Lung microvascular endothelial cell (primary cell): ENCODE measurements around the gene DCDC2B. TPM values are rescaled to one million over a fixed set of nuclear protein-coding genes. Genes with fewer than 3 reads are reported as not detected.
"Not testable (repeated sequence)": the region's sequence is repeated elsewhere in the genome, so short reads cannot be mapped to it uniquely, and the experiment has no call there.

ENCODE experiments used
- DNase-seq, 2 donors: peaks; one replicate each; pipeline versions ENCODE4 v3.0.0 to v3.0.0-alpha.2; 2010; ENCODE audit warnings: low read depth in 2 of 2
- total RNA-seq: library from RNA; depleted of rRNA; stranded (reverse); fragments of >200 nt; gene quantifications from 2 replicates; pipeline ENCODE4 v1.2.1, GENCODE V29; 2014

The DCDC2B gene
- total RNA-seq, 1 donor from 2014 or later, result not detected

- DNase-seq, result no peak
These were observed 46.5 kb downstream of the DCDC2B start for GRCh38 chr1:32255072-32256071.

- DNase-seq, result no peak
These were observed 47.8 kb downstream of the DCDC2B start for GRCh38 chr1:32256473-32257226.

- no peak for DNase-seq
These were observed 48.3 kb downstream of the DCDC2B start for GRCh38 chr1:32257227-32257508.

GRCh38 chr1:32263236-32263593 is 54.3 kb downstream of the DCDC2B start:
- DNase-seq, result not testable (repeated sequence)

GRCh38 chr1:32263744-32264143 is 54.9 kb downstream of the DCDC2B start:
- DNase-seq, result no peak

Other genes starting within 250 kb of the DCDC2B start
- gene KHDRBS1, start 195.2 kb upstream of the DCDC2B start, total RNA-seq, result 41.5 and 51.6 TPM in 2 replicates
- 8.5 and 10.5 TPM in 2 replicates for gene TMEM39B, start 136.2 kb upstream of the DCDC2B start, total RNA-seq
- gene KPNA6, start 101.0 kb upstream of the DCDC2B start, total RNA-seq, result 22.4 and 27.8 TPM in 2 replicates
- 46.6 and 64.9 TPM in 2 replicates for gene TXLNA, start 29.4 kb upstream of the DCDC2B start, total RNA-seq
- gene CCDC28B, start 8.5 kb upstream of the DCDC2B start, total RNA-seq, result 12.3 and 15.5 TPM in 2 replicates
- gene IQCC, start 3.4 kb upstream of the DCDC2B start, total RNA-seq, result 0.65 and 0.79 TPM in 2 replicates
- 8.7 and 11.1 TPM in 2 replicates for gene TMEM234, start 13.3 kb downstream of the DCDC2B start, total RNA-seq
- 227 and 275 TPM in 2 replicates for gene EIF3I, start 13.3 kb downstream of the DCDC2B start, total RNA-seq
- gene FAM167B, start 38.1 kb downstream of the DCDC2B start, total RNA-seq, result 0.79 and 0.87 TPM in 2 replicates
- gene LCK, start 42.2 kb downstream of the DCDC2B start, total RNA-seq, result under 0.01 TPM in 2 replicates
- gene HDAC1, start 83.0 kb downstream of the DCDC2B start, total RNA-seq, result 113 and 114 TPM in 2 replicates
- gene MARCKSL1, start 127.1 kb downstream of the DCDC2B start, total RNA-seq, result 101 and 118 TPM in 2 replicates
- 0.22 and 0.99 TPM in 2 replicates for gene FAM229A, start 153.4 kb downstream of the DCDC2B start, total RNA-seq
- gene TSSK3, start 153.4 kb downstream of the DCDC2B start, total RNA-seq, result not detected in 2 replicates
- 29.6 and 50.2 TPM in 2 replicates for gene BSDC1, start 185.4 kb downstream of the DCDC2B start, total RNA-seq